BLaER1 treated with 17β-estradiol and CSF1 and Interleukin-3, amounts not matched to agents 10 nM and 100 nM (cell line): Measurements from ENCODE around the gene CPSF2.

Source experiments
- H3K27ac ChIP-seq, 11 experiments: shearing (Covaris generic); formaldehyde crosslinking; 2 replicates each; pipeline ENCODE4 v1.8.1; 2022
- H3K27me3 ChIP-seq, 11 experiments: shearing (Covaris generic); formaldehyde crosslinking; 2 replicates each; pipeline ENCODE4 v1.8.1; 2022
- H3K36me3 ChIP-seq, 11 experiments: shearing (Covaris generic); formaldehyde crosslinking; 2 replicates each; pipeline ENCODE4 v1.8.1; 2022
- H3K4me1 ChIP-seq, 10 experiments: shearing (Covaris generic); formaldehyde crosslinking; 2 replicates each; pipeline ENCODE4 v1.8.1; 2022
- H3K4me2 ChIP-seq, 11 experiments: shearing (Covaris generic); formaldehyde crosslinking; 2 replicates each; pipeline ENCODE4 v1.8.1; 2022
- H3K4me3 ChIP-seq, 10 experiments: shearing (Covaris generic); formaldehyde crosslinking; 2 replicates each; pipeline ENCODE4 v1.8.1; 2022
- H3K9ac ChIP-seq, 11 experiments: shearing (Covaris generic); formaldehyde crosslinking; 2 replicates each; pipeline ENCODE4 v1.8.1; 2022
- H3K9me3 ChIP-seq, 11 experiments: shearing (Covaris generic); formaldehyde crosslinking; replicated peaks in 1 of 11; 2 replicates each; pipeline ENCODE4 v1.8.1; 2022
- H4K20me1 ChIP-seq, 11 experiments: shearing (Covaris generic); formaldehyde crosslinking; 2 replicates each; pipeline ENCODE4 v1.8.1; 2022
- Cebpa-rat ChIP-seq, 11 experiments: shearing (Covaris generic); IDR thresholded peaks; 2 replicates each; pipeline ENCODE4 v1.8.1; 2022

The CPSF2 gene

DNA sequence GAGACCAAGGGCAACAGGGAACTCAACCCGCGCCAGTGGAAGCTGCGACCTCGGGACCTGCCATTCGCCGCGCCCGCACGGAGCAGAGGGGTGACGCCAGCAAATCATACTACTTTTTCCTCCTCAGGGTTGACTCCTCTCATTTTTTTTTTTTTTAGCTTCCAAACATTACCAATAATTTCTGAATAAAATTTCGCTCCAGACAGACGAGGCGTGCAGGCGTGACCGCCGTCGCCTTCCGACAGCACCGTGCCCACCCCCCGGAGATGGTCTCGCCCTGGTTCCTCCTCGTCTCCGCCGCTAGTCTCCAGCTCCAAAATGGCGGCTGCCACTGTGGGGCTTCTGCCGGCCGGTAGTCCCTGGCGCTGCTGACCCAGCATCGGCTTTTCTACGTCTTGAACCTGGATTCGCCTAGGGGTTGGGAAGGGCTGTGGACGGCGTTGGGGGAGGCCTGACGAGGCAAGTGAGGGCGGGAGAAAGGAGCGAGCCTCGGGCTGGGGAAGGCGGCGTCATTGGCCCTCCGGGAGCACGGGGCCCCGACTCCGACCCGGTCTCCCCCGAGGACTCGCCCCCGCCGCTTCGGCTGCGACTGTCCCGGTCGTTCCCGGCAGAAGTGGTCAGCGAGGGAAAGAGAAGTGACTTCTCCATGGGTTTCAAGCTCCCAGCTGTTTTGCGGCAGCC is at the start of gene CPSF2, which contains the start of gene NDUFB1:
Gene CPSF2, plus strand, starts transcription at position 300 of the 681 bp plus-strand sequence. CDS start 9,016 bp downstream, outside the sequence.
Gene NDUFB1, minus strand, starts transcription at position 37 of the 681 bp plus-strand sequence. CDS start 4,069 bp downstream, outside the sequence.
- Histone ChIP-seq H3K27me3 (no peaks in the 10 kb centered on the region), H3K36me3 (peaks cover 31 to 66% (median 47%) of the 10 kb centered on the region in 11 experiments; a peak in 21 of 22 replicates), H3K4me3 (peak within 1 kb of the TSS; percentile 78 to 96 (median 84)), H3K4me2 (peak within 1 kb of the TSS; percentile 86 to 96 (median 91)), H3K9me3 (no peaks in the 10 kb centered on the region), H3K9ac (peak within 1 kb of the TSS; percentile 95 to 100 (median 99)), H3K27ac (peak within 1 kb of the TSS; percentile 96 to 100 (median 99)), H3K4me1 (peaks cover 26 to 67% (median 48%) of the 10 kb centered on the region in 10 experiments), H4K20me1 (peaks cover 0 to 27% (median 0%) of the 10 kb centered on the region in 11 experiments; a peak in 3 of 22 replicates)
- no peak for TF ChIP-seq Cebpa-rat (IDR thresholded peaks at IDR 0.05)

DNA sequence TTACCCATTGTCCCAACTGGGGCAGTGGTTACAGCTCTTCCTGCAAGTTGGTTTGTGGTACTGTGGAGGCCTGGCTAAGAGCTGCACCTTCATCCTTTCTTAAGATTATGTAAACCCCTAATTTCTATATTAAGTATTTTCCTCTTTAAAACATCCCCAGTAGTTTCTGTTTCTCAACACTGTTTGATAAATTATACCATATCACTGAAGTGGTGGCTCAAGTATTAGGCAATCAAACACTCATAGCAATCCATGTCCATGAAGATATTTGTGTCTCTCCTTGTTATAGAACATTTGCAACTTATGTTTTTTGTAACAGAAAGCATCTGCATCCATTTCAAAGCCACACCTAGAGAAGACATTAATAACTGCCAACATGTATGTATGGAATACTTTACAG is 47.2 kb upstream of the CPSF2 start:
- Histone ChIP-seq H3K36me3 (peaks cover 81 to 99% (median 89%) of the 10 kb centered on the region in 11 experiments), H3K27me3 (no peaks in the 10 kb centered on the region), H3K4me1 (no peaks in the 10 kb centered on the region; a peak in 1 of 20 replicates), H4K20me1 (no peaks in the 10 kb centered on the region), H3K27ac (peak overlapping the region in 1 of 11 experiments; percentile 2; a peak in 1 of 22 replicates), H3K9me3 (no peaks in the 10 kb centered on the region), H3K4me3 (no peak overlapping the region), H3K4me2 (no peak overlapping the region), H3K9ac (no peak overlapping the region)
- no peak for TF ChIP-seq Cebpa-rat (IDR thresholded peaks at IDR 0.05)

GRCh38 chr14:92088494-92088893 is 33.3 kb upstream of the CPSF2 start:
- H3K27me3 ChIP-seq: no peaks in the 10 kb centered on the region
- H4K20me1 ChIP-seq: peaks cover 0 to 4% (median 0%) of the 10 kb centered on the region in 11 experiments; a peak in 2 of 22 replicates
- H3K4me3 ChIP-seq: no peak overlapping the region
- H3K4me1 ChIP-seq: no peaks in the 10 kb centered on the region
- H3K36me3 ChIP-seq: peaks cover 78 to 98% (median 90%) of the 10 kb centered on the region in 11 experiments
- H3K27ac ChIP-seq: no peak overlapping the region
- no peak overlapping the region for H3K4me2 ChIP-seq
- no peaks in the 10 kb centered on the region for H3K9me3 ChIP-seq
- H3K9ac ChIP-seq: no peak overlapping the region
- no peak for TF ChIP-seq Cebpa-rat (IDR thresholded peaks at IDR 0.05)

- Histone ChIP-seq H3K4me1 (no peaks in the 10 kb centered on the region), H3K9me3 (no peaks in the 10 kb centered on the region), H4K20me1 (peaks cover 8 to 33% (median 20%) of the 10 kb centered on the region in 11 experiments; a peak in 15 of 22 replicates), H3K36me3 (peaks cover 64 to 87% (median 74%) of the 10 kb centered on the region in 11 experiments), H3K4me2 (no peak overlapping the region), H3K4me3 (no peak overlapping the region), H3K27me3 (no peaks in the 10 kb centered on the region), H3K9ac (no peak overlapping the region), H3K27ac (no peak overlapping the region)
- TF ChIP-seq Cebpa-rat (IDR thresholded peaks at IDR 0.05): no peak
Measured at GRCh38 chr14:92093320-92093719, 28.4 kb upstream of the CPSF2 start.

DNA sequence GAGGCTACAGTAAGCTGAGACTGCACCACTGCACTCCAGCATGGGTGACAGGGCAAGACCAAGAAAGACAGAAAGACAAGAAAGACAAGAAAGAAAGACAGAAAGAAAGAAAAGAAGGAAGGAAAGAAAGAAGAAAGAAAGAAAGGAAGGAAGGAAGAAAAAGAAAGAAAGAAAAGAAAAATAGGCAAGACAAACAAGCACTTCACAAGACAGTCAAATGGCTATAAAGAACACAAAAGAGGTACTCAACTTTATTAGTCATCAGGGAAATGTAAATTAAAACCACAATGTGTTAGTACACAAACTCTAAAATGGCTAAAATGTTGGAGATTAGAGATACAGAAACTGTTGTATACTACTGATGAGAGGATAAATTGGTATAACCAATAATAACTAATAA is 22.0 kb upstream of the CPSF2 start:
- Histone ChIP-seq H4K20me1 (peaks cover 29 to 92% (median 77%) of the 10 kb centered on the region in 11 experiments; a peak in 20 of 22 replicates), H3K27ac (no peak overlapping the region), H3K9me3 (no peaks in the 10 kb centered on the region), H3K9ac (no peak overlapping the region), H3K27me3 (no peaks in the 10 kb centered on the region), H3K36me3 (peaks cover 17 to 30% (median 21%) of the 10 kb centered on the region in 11 experiments), H3K4me3 (no peak overlapping the region), H3K4me2 (peak overlapping the region in 3 of 11 experiments; percentile 41 to 58 (median 53); a peak in 6 of 22 replicates), H3K4me1 (peaks cover 14 to 46% (median 21%) of the 10 kb centered on the region in 10 experiments; a peak in 19 of 20 replicates)
- no peak for TF ChIP-seq Cebpa-rat (IDR thresholded peaks at IDR 0.05)

DNA sequence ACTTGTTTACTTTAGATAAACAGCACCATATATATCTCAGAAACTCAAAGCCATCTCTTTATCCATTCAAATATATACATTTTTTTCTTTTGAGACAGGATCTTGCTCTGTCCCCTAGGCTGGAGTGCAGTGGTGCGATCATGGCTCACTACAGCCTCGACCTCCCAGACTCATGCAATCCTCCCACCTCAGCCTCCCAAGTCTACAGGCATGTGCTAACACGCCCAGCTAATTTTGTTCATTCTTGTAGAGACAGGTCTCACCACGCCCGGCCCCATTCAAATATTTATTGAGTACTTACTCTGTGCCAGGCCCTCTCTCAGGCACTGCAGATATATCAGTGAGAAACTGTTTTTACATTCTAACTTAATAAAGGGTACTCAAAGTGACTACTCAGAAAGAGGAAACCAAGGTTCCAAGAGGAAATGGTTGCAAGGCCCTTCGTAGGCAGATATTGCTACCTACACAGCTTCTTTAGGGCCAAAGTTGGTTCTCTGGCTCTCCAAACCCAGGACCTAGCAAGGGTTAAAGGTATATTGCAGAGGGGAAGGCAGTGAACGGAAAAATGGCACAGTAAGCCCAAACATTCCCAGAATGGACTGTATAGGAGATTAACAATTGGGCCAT is 18.3 kb upstream of the CPSF2 start:
- H3K9me3 ChIP-seq: no peaks in the 10 kb centered on the region
- no peaks in the 10 kb centered on the region for H3K27me3 ChIP-seq
- peaks cover 0 to 5% (median 0%) of the 10 kb centered on the region in 11 experiments; a peak in 1 of 22 replicates for H3K36me3 ChIP-seq
- H4K20me1 ChIP-seq: peaks cover 24 to 69% (median 55%) of the 10 kb centered on the region in 11 experiments; a peak in 20 of 22 replicates
- no peak overlapping the region for H3K9ac ChIP-seq
- H3K4me3 ChIP-seq: no peak overlapping the region
- H3K27ac ChIP-seq: no peak overlapping the region
- H3K4me1 ChIP-seq: peaks cover 21 to 57% (median 30%) of the 10 kb centered on the region in 10 experiments
- TF ChIP-seq Cebpa-rat (IDR thresholded peaks at IDR 0.05): no peak
- peak overlapping the region; percentile 5 to 97 (median 70); a peak in 18 of 22 replicates for H3K4me2 ChIP-seq

DNA sequence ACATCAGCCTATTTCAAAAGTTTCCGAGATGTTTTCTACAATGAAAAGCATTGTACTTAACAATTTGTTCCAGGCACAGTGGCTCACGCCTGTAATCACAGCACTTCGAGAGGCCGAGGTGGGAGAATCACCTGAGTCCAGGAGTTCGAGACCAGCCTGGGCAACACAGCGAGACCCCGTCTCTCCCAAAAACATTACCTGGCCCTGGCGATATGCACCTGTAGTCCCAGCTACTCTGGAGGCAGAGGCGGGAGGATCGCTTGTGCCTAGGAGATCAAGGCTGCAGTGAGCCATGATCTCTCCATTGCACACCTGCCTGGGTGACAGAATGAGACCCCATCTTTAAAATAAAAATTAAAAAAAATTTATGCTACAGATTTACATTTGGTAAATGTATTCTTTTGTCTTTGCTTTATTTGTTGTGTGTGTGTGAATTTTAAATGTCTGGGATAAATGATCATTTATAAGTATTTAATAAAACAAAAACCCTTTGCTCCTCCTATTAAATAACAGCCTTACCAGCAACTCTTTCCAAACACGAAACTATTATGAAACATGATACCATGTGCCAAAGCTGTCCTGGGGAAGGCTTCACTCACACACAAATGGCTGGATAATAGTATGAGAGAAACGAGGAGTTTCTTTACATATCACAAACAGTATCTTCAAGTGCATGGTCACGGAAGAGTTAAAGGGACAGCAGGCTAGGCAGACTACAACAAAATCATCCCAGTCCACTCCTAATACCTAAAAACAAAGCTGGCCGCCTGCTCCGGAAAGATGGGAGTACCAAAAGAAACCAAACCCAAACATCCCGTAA is 16.5 kb upstream of the CPSF2 start:
- no peak for TF ChIP-seq Cebpa-rat (IDR thresholded peaks at IDR 0.05)
- Histone ChIP-seq H3K27ac (peak overlapping the region; percentile 78 to 97 (median 92)), H3K4me1 (peaks cover 21 to 59% (median 33%) of the 10 kb centered on the region in 10 experiments), H3K4me3 (peak overlapping the region; percentile 62 to 99 (median 86)), H3K9me3 (no peaks in the 10 kb centered on the region), H3K36me3 (0 out of 22 replicates have a peak, but pooled peaks cover 0 to 3% (median 0%) of the 10 kb centered on the region in 11 experiments), H3K9ac (peak overlapping the region; percentile 84 to 97 (median 93)), H4K20me1 (peaks cover 12 to 55% (median 42%) of the 10 kb centered on the region in 11 experiments; a peak in 18 of 22 replicates), H3K4me2 (peak overlapping the region; percentile 70 to 97 (median 91)), H3K27me3 (no peaks in the 10 kb centered on the region)

GRCh38 chr14:92105893-92106142 is 16.0 kb upstream of the CPSF2 start:
- Histone ChIP-seq H3K9ac (peak overlapping the region; percentile 84 to 97 (median 93)), H3K4me2 (peak overlapping the region; percentile 70 to 97 (median 91)), H3K9me3 (no peaks in the 10 kb centered on the region), H3K36me3 (0 out of 22 replicates have a peak, but pooled peaks cover 0 to 3% (median 0%) of the 10 kb centered on the region in 11 experiments), H3K4me1 (peaks cover 21 to 55% (median 31%) of the 10 kb centered on the region in 10 experiments), H3K27ac (peak overlapping the region; percentile 78 to 97 (median 92)), H4K20me1 (peaks cover 12 to 51% (median 37%) of the 10 kb centered on the region in 11 experiments; a peak in 18 of 22 replicates), H3K27me3 (no peaks in the 10 kb centered on the region), H3K4me3 (peak overlapping the region; percentile 62 to 99 (median 86))
- TF ChIP-seq Cebpa-rat (IDR thresholded peaks at IDR 0.05): no peak
